Loucy (cell line): ENCODE data around the gene CELA2B.

Experiments
- H2AFZ ChIP-seq: fragments of 200-600 bp; sonication (generic); 2 replicates; pipeline ENCODE4 v1.6.0; 2016; ENCODE audit warnings: antibody characterized with exemption, mild to moderate bottlenecking, low read length, moderate library complexity
- H3F3A ChIP-seq: fragments of 200-600 bp; 2 replicates; pipeline ENCODE4 v1.6.0; 2016; ENCODE audit warnings: antibody characterized with exemption, low read depth, mild to moderate bottlenecking
- H3K27me3 ChIP-seq: fragments of 200-600 bp; sonication (generic); 2 replicates; pipeline ENCODE4 v1.6.1; 2014; ENCODE audit warnings: low read length, mild to moderate bottlenecking; ENCODE audit not compliant: insufficient read depth, poor library complexity, severe bottlenecking
- H3K36me3 ChIP-seq: fragments of 200-600 bp; sonication (generic); 2 replicates; pipeline ENCODE4 v1.6.1; 2016; ENCODE audit warnings: low read length; ENCODE audit not compliant: insufficient read depth
- H3K4me1 ChIP-seq: fragments of 200-600 bp; sonication (generic); 2 replicates; pipeline ENCODE4 v1.5.1; 2014; ENCODE audit warnings: low read length, mild to moderate bottlenecking; ENCODE audit not compliant: insufficient read depth, poor library complexity, severe bottlenecking
- H3K4me2 ChIP-seq: fragments of 200-600 bp; sonication (generic); 2 replicates; pipeline ENCODE4 v1.6.0; 2014; ENCODE audit warnings: antibody characterized with exemption, low read length, low read depth, mild to moderate bottlenecking; ENCODE audit not compliant: poor library complexity, severe bottlenecking
- H3K4me3 ChIP-seq: fragments of 200-600 bp; sonication (generic); 2 replicates; pipeline ENCODE4 v1.5.1; 2014; ENCODE audit warnings: low read length, mild to moderate bottlenecking, mixed read lengths; ENCODE audit not compliant: poor library complexity, severe bottlenecking
- H3K79me2 ChIP-seq: fragments of 200-600 bp; sonication (generic); 2 replicates; pipeline ENCODE4 v1.6.1; 2014; ENCODE audit warnings: low read length; ENCODE audit not compliant: insufficient read depth
- H3K9ac ChIP-seq: fragments of 200-600 bp; sonication (generic); 2 replicates; pipeline ENCODE4 v1.6.0; 2014; ENCODE audit warnings: mild to moderate bottlenecking, low read depth, low read length, moderate library complexity; ENCODE audit not compliant: poor library complexity, severe bottlenecking
- H3K9me2 ChIP-seq: fragments of 200-600 bp; sonication (generic); replicated peaks from 2 replicates; pipeline ENCODE4 v1.6.1; 2016; ENCODE audit warnings: low read depth, low read length, mixed read lengths
- H3K9me3 ChIP-seq: fragments of 200-600 bp; sonication (generic); 2 replicates; pipeline ENCODE4 v1.6.1; 2014; ENCODE audit warnings: mild to moderate bottlenecking, antibody characterized with exemption, low read length, low read depth; ENCODE audit not compliant: insufficient read depth
- H4K20me1 ChIP-seq: fragments of 200-600 bp; sonication (generic); 2 replicates; pipeline ENCODE4 v1.6.0; 2014; ENCODE audit warnings: antibody characterized with exemption, low read length, mild to moderate bottlenecking; ENCODE audit not compliant: insufficient read depth, poor library complexity, severe bottlenecking
- EZH2phosphoT487 ChIP-seq: fragments of 200-600 bp; IDR thresholded peaks from 2 replicates; pipeline ENCODE4 v1.6.1; 2018; ENCODE audit warnings: antibody characterized with exemption, mild to moderate bottlenecking, moderate library complexity, borderline replicate concordance
- TF ChIP-seq, protein P1 (sequence below): fragments of 200-600 bp; sonication (generic); conservative IDR thresholded peaks from 2 replicates; pipeline ENCODE4 v1.5.1; 2014; ENCODE audit warnings: mild to moderate bottlenecking, antibody characterized with exemption, low read length

The CELA2B gene

GRCh38 chr1:15435239-15436077 lies 40.4 kb upstream of the CELA2B start:
- H3K79me2 ChIP-seq: no peaks in the 10 kb centered on the region
- H3F3A ChIP-seq: no peaks in the 10 kb centered on the region
- H3K9me3 ChIP-seq: no peaks in the 10 kb centered on the region
- H3K27me3 ChIP-seq: no peaks in the 10 kb centered on the region
- H3K4me1 ChIP-seq: no peaks in the 10 kb centered on the region
- no peak overlapping the region for H3K4me2 ChIP-seq
- TF ChIP-seq EZH2phosphoT487: no peak
- TF ChIP-seq, protein P1, sequence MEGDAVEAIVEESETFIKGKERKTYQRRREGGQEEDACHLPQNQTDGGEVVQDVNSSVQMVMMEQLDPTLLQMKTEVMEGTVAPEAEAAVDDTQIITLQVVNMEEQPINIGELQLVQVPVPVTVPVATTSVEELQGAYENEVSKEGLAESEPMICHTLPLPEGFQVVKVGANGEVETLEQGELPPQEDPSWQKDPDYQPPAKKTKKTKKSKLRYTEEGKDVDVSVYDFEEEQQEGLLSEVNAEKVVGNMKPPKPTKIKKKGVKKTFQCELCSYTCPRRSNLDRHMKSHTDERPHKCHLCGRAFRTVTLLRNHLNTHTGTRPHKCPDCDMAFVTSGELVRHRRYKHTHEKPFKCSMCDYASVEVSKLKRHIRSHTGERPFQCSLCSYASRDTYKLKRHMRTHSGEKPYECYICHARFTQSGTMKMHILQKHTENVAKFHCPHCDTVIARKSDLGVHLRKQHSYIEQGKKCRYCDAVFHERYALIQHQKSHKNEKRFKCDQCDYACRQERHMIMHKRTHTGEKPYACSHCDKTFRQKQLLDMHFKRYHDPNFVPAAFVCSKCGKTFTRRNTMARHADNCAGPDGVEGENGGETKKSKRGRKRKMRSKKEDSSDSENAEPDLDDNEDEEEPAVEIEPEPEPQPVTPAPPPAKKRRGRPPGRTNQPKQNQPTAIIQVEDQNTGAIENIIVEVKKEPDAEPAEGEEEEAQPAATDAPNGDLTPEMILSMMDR: no peak
- no peak overlapping the region for H3K9ac ChIP-seq
- no peaks in the 10 kb centered on the region for H4K20me1 ChIP-seq
- peaks cover 4% of the 10 kb centered on the region; the same call in 1 of the 2 replicates for H3K36me3 ChIP-seq
- H2AFZ ChIP-seq: no peak overlapping the region
- H3K4me3 ChIP-seq: no peak overlapping the region
- no peaks in the 10 kb centered on the region for H3K9me2 ChIP-seq

DNA sequence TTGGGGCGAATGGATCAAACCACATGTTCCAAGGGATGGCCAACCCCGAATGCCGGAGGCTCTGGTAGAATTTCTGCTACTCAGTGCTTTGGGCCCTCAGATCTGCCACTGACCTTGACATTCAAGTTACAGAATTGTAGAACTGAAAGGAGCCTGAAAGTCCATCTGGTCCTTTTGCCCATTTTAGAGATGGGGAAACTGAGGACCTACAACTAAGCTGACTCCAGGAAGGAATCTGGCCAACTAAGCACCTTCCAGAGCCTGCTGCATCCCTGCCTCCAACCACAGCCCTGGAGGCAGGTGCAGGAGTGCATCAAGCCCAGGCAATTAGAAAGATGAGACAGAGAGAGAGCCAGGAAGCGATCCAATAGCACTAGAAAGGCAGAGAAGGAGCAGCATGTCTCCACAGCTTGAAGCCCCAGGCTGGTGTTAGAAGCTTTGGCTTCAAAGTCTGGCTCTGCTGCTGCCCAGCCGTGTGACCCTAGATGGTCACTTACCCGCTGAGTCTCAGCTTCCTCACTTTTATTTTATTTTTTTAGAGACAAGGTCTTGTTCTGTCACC lies 38.9 kb upstream of the CELA2B start:
- Histone ChIP-seq H3K36me3 (no peaks in the 10 kb centered on the region), H3K4me3 (no peak overlapping the region), H3K9me3 (no peaks in the 10 kb centered on the region), H3K4me1 (no peaks in the 10 kb centered on the region), H3F3A (no peaks in the 10 kb centered on the region), H4K20me1 (no peaks in the 10 kb centered on the region), H3K9ac (no peak overlapping the region), H3K4me2 (no peak overlapping the region), H2AFZ (no peak overlapping the region), H3K9me2 (no peaks in the 10 kb centered on the region), H3K79me2 (no peaks in the 10 kb centered on the region), H3K27me3 (no peaks in the 10 kb centered on the region)
- TF ChIP-seq, protein P1: no peak
- no peak for TF ChIP-seq EZH2phosphoT487

- Histone ChIP-seq H3K9ac (no peak overlapping the region), H3K36me3 (no peaks in the 10 kb centered on the region), H3F3A (no peaks in the 10 kb centered on the region), H3K9me2 (no peaks in the 10 kb centered on the region), H3K4me1 (no peaks in the 10 kb centered on the region), H2AFZ (no peak overlapping the region), H3K27me3 (no peaks in the 10 kb centered on the region), H3K79me2 (no peaks in the 10 kb centered on the region), H3K4me2 (no peak overlapping the region), H4K20me1 (no peaks in the 10 kb centered on the region), H3K9me3 (no peaks in the 10 kb centered on the region), H3K4me3 (no peak overlapping the region)
- TF ChIP-seq EZH2phosphoT487: no peak
- TF ChIP-seq, protein P1: no peak
Measured at GRCh38 chr1:15439325-15439724, 36.6 kb upstream of the CELA2B start.
